Epidermal melanocyte (primary cell): ENCODE measurements around the gene CADPS.
"Not testable (repeated sequence)": the region's sequence is repeated elsewhere in the genome, so short reads cannot be mapped to it uniquely, and the experiment has no call there.

Experiments
- DNase-seq: peaks from one replicate; pipeline ENCODE4 v3.0.0; 2011; ENCODE audit warnings: low spot score; ENCODE audit not compliant: insufficient read length

Gene CADPS

DNA sequence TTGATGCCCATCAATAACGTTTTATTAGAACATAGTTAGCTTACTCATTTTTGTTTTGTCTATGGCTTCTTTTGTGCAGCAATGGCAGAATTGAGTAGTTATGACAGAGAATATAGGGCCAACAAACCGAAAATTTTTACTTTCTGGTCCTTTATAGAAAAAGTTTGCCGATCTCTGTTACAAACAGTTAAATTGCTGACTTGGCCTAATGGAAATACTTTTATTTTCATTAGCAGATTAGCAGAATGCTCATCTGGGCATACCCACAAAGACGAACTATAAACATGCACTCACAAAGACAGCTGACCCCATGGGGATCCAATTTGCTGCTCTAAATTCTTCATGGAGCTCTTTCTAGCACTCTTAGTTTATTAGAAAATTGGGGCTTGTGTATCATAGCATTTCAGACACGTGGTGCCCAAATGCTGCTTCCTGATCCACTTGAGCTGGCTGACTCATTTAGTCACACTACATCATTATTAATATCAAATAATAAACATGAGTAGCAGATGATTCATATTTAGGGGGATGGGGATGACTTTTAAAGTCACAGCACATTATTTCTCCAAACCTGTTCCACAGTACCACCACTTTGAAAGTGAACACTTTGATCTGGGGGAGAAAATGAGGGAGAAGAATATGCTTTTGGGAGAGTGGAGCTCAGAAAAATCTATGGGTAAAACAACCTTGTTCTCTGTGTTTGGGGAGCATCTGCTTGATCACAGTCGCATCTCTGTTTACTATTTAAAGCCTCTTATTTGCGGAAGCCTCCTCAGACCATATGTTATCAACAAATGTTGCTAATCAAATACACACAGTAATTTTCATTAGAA is 273.8 kb downstream of the CADPS start:
- no peak for DNase-seq

GRCh38 chr3:62600033-62600432 is 275.2 kb downstream of the CADPS start:
- DNase-seq: no peak

DNA sequence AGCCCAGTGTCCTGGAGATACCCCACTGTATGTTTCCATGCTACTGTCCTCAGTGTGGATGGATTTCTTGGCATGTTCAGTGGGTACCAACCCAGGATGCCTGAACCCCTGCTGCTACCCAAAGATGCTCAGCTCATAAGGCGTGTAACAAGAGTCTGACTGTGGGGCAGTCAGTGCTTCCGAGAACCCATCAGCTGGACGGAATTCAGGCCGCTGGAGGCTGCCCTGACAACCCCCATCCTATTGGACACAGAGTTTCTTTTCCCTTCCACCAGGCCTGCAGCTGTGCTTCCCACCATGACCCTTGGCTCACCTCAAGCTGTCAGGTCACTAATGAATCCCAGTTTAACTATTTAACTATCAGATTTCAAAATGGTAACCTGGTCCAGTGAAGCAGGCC is 277.7 kb downstream of the CADPS start:
- DNase-seq: no peak

DNA sequence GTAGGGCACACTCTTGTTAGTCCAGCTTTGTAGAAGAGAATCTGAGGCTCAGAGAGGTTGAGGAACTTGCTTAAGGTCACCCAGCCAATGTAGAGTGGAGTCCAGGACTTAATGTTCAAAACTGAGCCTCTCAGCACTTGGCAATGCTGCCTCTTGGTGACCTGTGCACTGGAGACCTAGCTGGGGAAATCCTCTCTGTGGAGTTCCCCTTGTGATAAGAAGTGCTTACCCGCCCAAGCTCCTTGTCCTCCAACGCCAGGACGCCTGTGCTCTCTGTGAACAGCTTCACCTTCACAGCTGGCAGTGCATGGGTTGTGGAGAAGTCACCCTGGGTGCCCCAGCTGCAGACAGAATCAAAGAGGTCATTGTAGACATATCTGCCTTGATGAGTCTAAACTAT is 282.8 kb downstream of the CADPS start:
- DNase-seq: no peak

- no peak for DNase-seq
Observed at GRCh38 chr3:62589078-62589477, 286.1 kb downstream of the CADPS start.

DNA sequence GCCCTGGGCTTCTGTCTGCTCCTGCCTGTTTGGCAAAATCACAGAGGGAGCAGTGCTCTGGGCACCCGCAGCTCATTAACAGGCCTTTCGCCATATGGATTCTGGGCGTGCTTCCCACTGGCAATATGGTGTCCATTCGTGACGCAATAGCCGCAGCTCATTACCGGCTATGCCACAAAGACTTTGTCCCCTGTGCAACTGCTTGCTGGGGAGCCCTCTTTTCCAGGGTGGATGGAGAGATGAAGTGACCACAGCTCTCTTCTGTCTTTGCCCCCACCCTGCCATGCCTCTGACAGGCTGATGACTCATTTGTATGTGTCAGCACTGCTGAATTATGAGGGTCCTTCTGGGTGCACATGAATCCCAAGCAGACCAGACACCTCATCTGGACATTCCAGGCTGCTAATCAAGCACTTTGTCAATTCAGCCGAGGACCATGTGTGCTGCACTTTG is 287.6 kb downstream of the CADPS start:
- DNase-seq: no peak

GRCh38 chr3:62587169-62587568 is 288.0 kb downstream of the CADPS start:
- no peak for DNase-seq

GRCh38 chr3:62586356-62586755 is 288.9 kb downstream of the CADPS start:
- no peak for DNase-seq

DNA sequence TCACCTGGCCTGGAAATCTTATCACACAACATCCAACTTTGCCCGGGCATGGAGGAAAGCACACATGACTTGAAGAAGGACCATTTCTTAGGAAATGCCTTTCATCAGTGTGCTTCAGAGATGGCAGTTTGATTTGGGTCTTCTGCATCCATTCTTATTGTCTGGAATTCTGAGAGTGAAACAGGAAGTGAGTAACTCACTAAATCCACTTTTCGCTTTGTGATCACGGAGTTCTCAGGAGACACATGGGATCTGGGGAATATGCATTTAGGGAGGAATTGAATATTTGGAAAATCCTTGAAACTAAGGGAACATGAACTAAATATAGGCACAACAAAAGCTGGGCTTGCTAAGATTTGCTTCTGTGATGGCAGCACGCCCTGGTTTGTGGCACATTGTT is 289.4 kb downstream of the CADPS start:
- no peak for DNase-seq

- DNase-seq: no peak
Observed at GRCh38 chr3:62584636-62585035, 290.6 kb downstream of the CADPS start.

DNA sequence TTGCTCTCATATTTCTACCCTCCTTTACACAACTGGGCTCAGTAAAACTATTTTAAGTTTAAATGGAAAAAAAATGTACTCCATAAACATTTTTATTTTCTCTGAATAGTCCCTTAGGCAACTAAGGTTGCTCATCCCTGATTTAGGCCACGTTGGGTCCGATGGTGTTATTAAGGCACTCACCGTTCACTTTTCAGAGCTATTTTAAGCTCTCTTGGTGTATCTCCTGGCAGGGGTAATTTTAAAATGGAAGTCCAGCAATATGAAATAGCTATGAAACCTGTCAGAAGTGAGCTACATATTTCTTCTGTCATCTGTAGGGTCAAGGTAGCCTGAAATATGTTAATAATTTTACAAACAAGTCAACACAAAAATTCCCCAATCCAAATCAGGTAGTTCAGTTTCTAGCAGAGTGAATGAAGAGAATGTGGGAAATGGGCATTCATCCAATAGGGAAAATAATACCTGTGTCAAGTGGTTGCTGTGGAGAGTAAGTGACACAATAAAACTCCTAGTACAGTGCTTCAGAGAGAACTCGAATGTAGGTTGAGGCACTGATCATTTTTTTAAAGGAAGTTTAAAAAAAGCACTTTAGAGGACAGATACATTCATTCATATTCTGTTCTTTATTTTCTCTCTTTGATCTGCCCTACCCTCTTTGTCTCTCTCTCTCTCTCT is 292.6 kb downstream of the CADPS start:
- no peak for DNase-seq

- not testable (repeated sequence) for DNase-seq
Observed at GRCh38 chr3:62580485-62580884, 294.7 kb downstream of the CADPS start.

- no peak for DNase-seq
Observed at GRCh38 chr3:62577153-62577552, 298.1 kb downstream of the CADPS start.

GRCh38 chr3:62574266-62574898 is 300.8 kb downstream of the CADPS start:
- DNase-seq: no peak

GRCh38 chr3:62571916-62572315 is 303.3 kb downstream of the CADPS start:
- DNase-seq: no peak

DNA sequence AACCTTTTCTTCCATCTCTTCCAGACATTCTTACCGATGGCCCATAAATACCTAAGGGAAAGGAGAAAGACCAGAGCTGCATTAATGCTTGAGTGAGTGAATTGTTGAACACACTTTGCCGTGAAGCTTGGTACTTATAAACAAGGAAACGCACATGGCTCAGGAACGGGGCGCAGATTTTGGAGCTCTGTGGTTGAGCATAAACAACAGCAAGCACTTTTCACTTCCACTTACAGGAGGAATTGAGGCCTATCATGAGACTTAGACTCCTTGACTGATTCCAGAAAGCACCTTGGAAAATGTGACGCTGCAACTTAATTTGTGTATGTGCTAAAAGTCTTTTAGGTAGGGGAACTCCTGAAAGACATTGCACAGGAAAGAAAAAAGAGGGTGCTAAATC is 304.3 kb downstream of the CADPS start:
- DNase-seq: no peak

DNA sequence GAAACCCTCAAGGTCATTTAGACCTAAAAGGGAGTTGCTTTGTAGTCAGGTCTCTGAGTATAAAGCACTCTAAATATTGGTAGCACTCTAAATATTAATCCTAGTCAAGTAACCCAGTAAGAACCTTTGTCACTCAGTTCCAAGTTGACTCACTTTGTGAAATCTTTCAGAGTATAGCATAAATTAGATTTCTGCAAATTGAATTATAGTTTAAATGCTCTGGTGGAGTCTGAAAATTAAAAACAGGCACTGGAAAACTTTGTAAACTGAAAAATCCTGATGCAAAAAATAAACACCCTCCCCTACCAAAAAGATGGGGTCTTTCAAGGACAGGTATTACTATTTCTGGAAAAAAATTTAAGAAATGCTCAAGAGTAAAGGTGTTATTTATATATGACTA is 305.6 kb downstream of the CADPS start:
- DNase-seq: no peak

GRCh38 chr3:62567097-62568021 is 307.9 kb downstream of the CADPS start:
- peak; percentile 28 for DNase-seq

DNA sequence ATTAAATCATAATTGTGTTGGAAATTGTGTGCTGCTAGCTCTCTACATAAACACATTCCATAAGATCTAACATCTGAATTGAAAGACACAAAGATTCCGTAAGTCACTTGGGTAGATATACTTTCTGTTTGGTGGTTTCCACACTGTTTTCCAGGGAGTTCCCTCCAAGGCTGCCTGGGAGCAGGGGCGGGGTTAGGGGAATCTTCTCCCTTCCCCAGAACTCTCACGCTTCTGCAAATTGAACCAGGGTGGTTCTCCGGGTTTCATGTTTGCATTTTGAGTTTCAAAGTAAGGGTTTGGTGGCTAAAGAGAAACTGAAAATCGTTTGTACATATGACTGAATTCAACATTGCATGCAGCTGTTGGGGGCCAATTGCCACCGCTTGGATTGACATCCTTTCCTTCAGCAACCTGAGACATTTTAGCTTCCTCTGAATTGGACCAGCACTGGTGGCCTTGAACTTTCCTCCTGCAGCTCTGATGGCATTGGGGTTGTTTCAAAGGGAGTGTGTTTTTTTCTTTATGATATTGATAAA is 309.1 kb downstream of the CADPS start:
- DNase-seq: no peak

- DNase-seq: no peak
Observed at GRCh38 chr3:62562596-62562995, 312.6 kb downstream of the CADPS start.

DNA sequence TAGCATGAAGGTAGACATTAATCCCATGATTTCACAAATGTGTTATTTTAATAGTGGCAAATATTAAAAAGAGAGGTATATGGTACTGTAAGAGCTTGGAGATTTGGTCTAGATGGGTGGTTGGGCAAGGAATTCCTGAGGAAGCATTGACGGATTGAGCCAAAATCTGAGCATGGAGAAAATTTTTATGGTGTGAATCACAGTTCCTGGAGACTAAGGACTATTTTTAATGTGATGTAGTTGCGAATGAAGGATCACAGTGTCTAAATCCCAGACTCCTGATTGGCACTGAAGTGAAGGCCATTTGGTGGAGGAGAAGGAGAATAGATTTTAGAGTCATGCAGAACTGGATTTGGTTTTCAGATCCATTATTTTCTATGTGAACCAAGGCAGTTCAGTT is 313.2 kb downstream of the CADPS start:
- no peak for DNase-seq
